Cardiac fibroblast (primary cell): Measurements from ENCODE around the gene TNFRSF8.

ENCODE experiments used
- DNase-seq, 2 donors: peaks; one replicate each; pipeline versions ENCODE4 v3.0.0 to v3.0.0-alpha.2; 2010; ENCODE audit warnings: low read depth in 2 of 2
- H3K4me3 ChIP-seq, 2 donors: replicated peaks in 1 of 2; 1 replicate in 1 of 2; 2 replicates in 1 of 2; pipeline ENCODE4 v1.5.1; 2011; ENCODE audit warnings: low read depth in 2 of 2, low read length in 2 of 2, mild to moderate bottlenecking in 2 of 2, moderate library complexity in 1 of 2
- TF ChIP-seq, protein P1 (sequence below): IDR thresholded peaks from one replicate; pipeline ENCODE4 v1.5.1; 2011; ENCODE audit warnings: low read depth, mild to moderate bottlenecking, low read length, inconsistent platforms

The TNFRSF8 gene

DNA sequence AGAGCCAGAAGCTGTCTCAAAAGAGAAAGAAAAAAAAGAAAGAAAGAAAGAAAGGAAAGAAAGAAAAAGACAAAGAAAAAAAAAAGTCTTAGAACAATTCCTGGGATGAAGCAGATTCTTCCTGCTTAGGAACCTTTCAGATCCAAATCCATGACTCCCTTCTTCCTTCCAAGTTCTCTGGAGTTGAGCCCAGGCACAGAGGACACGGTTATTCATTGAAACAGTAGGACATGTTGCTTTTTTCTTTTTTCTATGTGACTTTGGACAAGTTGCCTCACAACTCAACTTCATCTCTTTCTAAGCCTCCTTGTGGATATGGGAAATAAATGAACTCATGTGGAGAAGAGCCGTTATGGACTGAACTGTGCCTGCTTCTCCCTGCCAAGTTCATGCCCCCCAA, 14.7 kb upstream of the TNFRSF8 start:
- TF ChIP-seq, protein P1, sequence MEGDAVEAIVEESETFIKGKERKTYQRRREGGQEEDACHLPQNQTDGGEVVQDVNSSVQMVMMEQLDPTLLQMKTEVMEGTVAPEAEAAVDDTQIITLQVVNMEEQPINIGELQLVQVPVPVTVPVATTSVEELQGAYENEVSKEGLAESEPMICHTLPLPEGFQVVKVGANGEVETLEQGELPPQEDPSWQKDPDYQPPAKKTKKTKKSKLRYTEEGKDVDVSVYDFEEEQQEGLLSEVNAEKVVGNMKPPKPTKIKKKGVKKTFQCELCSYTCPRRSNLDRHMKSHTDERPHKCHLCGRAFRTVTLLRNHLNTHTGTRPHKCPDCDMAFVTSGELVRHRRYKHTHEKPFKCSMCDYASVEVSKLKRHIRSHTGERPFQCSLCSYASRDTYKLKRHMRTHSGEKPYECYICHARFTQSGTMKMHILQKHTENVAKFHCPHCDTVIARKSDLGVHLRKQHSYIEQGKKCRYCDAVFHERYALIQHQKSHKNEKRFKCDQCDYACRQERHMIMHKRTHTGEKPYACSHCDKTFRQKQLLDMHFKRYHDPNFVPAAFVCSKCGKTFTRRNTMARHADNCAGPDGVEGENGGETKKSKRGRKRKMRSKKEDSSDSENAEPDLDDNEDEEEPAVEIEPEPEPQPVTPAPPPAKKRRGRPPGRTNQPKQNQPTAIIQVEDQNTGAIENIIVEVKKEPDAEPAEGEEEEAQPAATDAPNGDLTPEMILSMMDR, result no peak
- no peak for DNase-seq
- no peak overlapping the region for H3K4me3 ChIP-seq

DNA sequence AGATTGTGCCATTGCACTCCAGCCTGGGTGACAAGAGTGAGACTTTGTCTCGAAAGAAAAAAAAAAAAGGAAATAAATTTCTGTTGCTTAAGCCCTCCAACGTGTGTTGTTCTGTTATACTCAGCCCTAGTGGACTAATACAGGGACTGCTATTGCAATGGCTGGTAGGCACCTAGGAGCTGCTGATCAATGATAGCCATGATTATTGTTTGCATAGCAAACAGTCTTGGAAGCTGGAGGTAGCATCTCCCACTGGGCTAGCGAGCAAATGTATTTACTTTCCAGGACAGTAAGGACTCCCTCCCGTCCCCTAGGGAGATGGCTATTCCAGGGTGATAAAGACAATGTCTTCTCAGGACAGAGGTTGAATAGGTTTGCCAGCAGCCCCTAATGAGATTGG, 13.5 kb upstream of the TNFRSF8 start:
- TF ChIP-seq, protein P1, result no peak
- no peak for DNase-seq
- H3K4me3 ChIP-seq, result no peak overlapping the region

DNA sequence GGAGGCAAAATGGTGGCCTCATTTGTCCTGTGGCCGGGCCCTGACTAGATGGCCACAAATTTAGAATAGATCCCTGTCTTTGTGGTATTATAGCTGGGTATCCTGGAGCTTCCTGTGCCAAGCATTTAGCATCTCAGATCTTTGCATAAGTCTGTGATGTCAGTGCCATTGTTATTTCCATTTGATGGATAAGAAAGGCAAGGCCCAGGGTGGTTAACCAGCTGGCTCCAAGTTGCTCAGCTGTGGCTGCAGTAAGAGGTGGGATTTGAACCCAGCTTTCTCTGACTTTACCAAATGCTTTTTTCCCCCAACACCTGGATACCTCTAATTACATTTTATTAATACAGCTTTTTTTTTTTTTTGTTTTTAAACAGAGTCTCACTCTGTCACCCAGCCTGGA, 11.7 kb upstream of the TNFRSF8 start:
- H3K4me3 ChIP-seq, result no peak overlapping the region
- TF ChIP-seq, protein P1, result no peak
- DNase-seq, result no peak

DNA sequence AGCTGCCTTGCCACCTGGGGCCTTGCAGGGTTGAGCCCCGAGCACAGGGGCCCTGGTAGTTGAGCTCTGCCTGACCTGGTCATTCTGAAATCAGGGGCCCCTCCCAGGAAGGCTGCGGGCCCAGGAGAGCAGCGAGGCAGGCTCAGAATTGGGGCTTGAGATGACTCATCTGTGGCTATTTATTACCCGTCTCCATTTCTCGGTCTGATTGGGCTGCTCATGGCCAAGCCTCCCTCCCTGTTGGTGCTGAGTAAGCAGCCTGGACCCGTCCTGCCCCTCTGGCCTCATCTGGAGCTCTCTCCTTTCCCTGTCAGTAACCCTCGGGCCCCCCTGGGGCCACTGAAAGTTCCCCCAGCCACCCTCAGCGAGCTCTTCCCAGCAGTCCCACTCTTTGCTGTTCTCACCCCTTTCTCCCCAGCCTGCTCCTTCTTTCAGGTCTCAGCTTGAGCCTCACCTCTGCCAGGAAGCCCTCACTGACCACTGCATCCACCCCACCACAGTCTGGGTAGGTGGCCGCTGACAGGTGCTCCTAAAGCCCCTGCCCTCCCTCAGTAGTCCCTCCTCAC, 11.0 kb upstream of the TNFRSF8 start:
- no peak overlapping the region for H3K4me3 ChIP-seq
- TF ChIP-seq, protein P1, result no peak
- DNase-seq, result peak; percentile 85 to 87

DNA sequence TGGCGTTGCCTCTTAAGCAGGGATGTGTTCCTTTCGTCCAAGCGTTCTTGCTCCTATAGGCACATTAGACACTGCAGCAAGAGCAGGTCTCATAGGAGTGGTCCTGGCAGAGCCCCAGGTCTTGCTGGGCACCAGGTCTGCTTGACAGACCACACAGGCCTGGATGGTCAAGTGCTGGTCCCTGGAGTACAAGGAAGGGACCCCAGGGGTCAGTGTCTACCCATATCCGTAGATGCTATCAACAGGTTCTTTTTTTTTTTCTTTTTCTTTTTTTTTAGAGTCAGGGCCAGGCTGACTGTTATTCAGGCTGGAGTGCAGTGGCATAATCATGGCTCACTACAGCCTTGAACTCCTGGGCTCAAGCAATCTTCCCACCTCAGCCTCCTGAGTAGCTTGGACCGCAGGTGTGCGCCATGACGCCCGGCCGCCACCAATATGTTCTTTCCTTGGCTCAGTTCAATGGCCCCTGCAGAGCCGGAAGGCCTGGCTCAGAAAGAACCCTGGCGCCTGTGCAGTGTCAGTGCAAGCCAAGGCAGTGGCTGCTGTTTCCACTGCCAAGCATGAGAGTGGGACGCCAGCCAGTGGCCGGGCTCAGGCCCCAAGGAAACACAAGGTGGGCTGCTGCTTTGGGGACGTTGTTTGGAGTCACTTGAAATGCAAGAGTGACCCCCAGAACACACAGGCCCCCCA, 10.0 kb upstream of the TNFRSF8 start:
- H3K4me3 ChIP-seq, result no peak overlapping the region
- no peak for DNase-seq
- TF ChIP-seq, protein P1, result no peak

DNA sequence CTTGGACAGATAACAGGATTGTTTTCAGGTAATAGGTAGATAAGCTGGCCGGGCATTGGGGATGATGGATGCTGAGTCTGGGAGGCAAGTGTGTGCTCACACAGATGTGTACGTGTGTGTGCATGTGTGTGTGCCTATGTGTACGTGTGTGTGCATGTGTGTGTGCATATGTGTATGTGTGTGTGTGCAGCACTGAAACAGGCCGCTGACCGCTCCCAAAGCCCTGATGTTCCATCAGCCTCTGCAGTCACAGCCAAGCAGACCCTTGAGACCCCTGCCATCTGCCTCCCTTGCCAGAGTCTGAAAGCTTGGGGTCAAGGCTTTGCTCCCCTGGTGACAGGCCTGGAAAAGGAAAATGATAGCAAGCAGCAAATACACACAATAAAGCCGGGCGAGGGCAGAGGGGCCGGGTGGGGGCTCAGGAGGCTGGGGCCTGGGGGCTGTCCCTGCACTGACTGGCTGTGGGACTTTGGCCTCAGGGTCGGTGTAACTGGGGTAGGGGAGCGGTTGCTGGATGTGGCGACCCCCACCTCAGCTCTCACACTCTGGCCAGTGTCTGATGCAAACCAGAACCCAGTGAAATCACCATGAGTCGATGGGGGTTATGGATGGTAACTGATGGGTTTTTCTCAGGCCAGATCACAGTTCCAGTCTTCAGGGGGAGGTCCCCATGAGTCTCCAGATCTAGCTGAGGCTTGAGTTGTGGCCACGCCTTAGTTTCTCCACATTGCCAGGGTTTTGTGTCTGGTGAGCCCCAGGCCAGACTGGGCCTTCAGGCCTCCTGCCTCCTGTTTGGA, 9.2 kb upstream of the TNFRSF8 start:
- H3K4me3 ChIP-seq, result no peak overlapping the region
- TF ChIP-seq, protein P1, result no peak
- DNase-seq, result no peak
